ENCODE results near the gene PUS3. TPM values are rescaled to one million over a fixed set of nuclear protein-coding genes. Genes with fewer than 3 reads are reported as not detected.

PUS3 gene
- total RNA-seq, 4 donors from 2014 or later, result 9.0 to 34.7 (median 17.9) TPM

DNA sequence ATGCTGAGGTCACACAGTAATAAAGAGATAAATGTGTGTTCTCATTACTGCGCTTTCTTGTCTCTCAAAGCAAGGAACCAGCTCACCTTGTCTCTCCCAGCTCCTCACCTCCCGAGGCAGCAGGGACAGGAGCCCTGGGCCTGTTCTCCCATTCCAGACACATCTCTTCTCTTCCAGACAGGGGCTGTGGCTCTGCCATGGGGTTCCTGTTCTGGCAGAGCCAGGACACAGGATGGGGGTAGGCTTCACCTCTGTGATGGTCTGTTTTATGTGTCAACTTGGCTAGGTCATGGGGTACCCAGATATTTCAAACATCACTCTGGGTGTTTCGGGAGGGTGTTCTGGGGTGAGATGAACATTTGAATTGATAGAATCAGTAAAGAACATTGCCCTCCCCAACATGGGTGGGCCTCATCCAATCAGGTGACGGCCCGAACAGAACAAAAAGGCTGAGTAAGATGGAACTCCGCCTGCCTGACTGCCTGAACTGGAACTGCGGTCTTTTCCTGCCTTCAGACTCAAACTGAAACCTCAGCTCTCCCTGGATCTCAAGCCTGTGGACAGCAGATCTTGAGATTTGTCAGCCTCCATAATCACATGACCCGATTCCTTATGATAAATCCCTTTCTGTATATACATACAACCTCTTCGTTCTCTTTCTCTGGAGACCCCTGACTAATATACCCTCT, 40.8 kb upstream of the PUS3 start:
- no peak for TF ChIP-seq CTCF (IDR thresholded peaks at IDR 0.05)
- no peak for TF ChIP-seq POLR2A (IDR thresholded peaks at IDR 0.05)
- intact Hi-C loops (cut with DNase I), result loop anchor here (5.0 kb wide), 1 partner anchor 248 kb away; no protein-coding TSS in a partner anchor
- no peak for DNase-seq
- no peak overlapping the region for H3K4me3 ChIP-seq (replicated peaks in 1 of 3)
- 94 to 97% methylated on average over 9 of the region's 9 CpGs for WGBS, 2 donors
- peaks cover 0 to 12% of the 10 kb centered on the region in 2 donors for H3K4me1 ChIP-seq
- H3K36me3 ChIP-seq, result no peaks in the 10 kb centered on the region
- no peak overlapping the region for H3K27ac ChIP-seq
- H3K27me3 ChIP-seq, result no peaks in the 10 kb centered on the region
- no peaks in the 10 kb centered on the region for H3K9me3 ChIP-seq

GRCh38 chr11:125942771-125943428, 39.9 kb upstream of the PUS3 start:
- TF ChIP-seq CTCF (IDR thresholded peaks at IDR 0.05), result no peak
- TF ChIP-seq POLR2A (IDR thresholded peaks at IDR 0.05), result no peak
- intact Hi-C loops (cut with DNase I), result loop anchor here (5.0 kb wide), 1 partner anchor 249 kb away; no protein-coding TSS in a partner anchor
- WGBS, 2 donors, result 92 to 97% methylated on average over 11 to 12 of the region's 12 CpGs

GRCh38 chr11:125941619-125942611, 38.9 kb upstream of the PUS3 start:
- DNase-seq, result peak; percentile 80 to 85

More at GRCh38 chr11:125942771-125943428, 39.9 kb upstream of the PUS3 start:
- no peaks in the 10 kb centered on the region for H3K9me3 ChIP-seq
- no peak overlapping the region for H3K4me3 ChIP-seq (replicated peaks in 1 of 3)
- no peak for DNase-seq
- H3K27me3 ChIP-seq, result no peaks in the 10 kb centered on the region
- H3K27ac ChIP-seq, result no peak overlapping the region
- peaks cover 0 to 20% of the 10 kb centered on the region in 2 donors for H3K4me1 ChIP-seq
- no peaks in the 10 kb centered on the region for H3K36me3 ChIP-seq

GRCh38 chr11:125941267-125941618, 38.2 kb upstream of the PUS3 start:
- Histone ChIP-seq H3K36me3 (no peaks in the 10 kb centered on the region), H3K9me3 (no peaks in the 10 kb centered on the region), H3K4me1 (peaks cover 0 to 20% of the 10 kb centered on the region in 2 donors), H3K4me3 (replicated peaks in 1 of 3) (no peak overlapping the region), H3K27me3 (no peaks in the 10 kb centered on the region), H3K27ac (no peak overlapping the region)
- no peak for DNase-seq
- TF ChIP-seq POLR2A (IDR thresholded peaks at IDR 0.05) (no peak), CTCF (IDR thresholded peaks at IDR 0.05) (no peak)
- intact Hi-C loops (cut with DNase I), result loop anchor here (5.0 kb wide), 1 partner anchor 251 kb away; no protein-coding TSS in a partner anchor
- 85 to 91% methylated on average over 4 of the region's 4 CpGs for WGBS, 2 donors

More at GRCh38 chr11:125941619-125942611, 38.9 kb upstream of the PUS3 start:
- Histone ChIP-seq H3K4me3 (replicated peaks in 1 of 3) (no peak overlapping the region), H3K36me3 (no peaks in the 10 kb centered on the region), H3K27me3 (no peaks in the 10 kb centered on the region), H3K4me1 (peaks cover 0 to 20% of the 10 kb centered on the region in 2 donors), H3K27ac (no peak overlapping the region), H3K9me3 (no peaks in the 10 kb centered on the region)
- intact Hi-C loops (cut with DNase I), result loop anchor here (5.0 kb wide), 1 partner anchor 250 kb away; no protein-coding TSS in a partner anchor
- no peak for TF ChIP-seq POLR2A (IDR thresholded peaks at IDR 0.05)
- TF ChIP-seq CTCF (IDR thresholded peaks at IDR 0.05), result peak; percentile 19 to 80 (median 61)
- WGBS, 2 donors, result 43 to 47% methylated on average over 17 to 19 of the region's 20 CpGs

Data from thyroid gland (tissue), 4 donors.